ENCODE results near the gene LRCH4. TPM values are rescaled to one million over a fixed set of nuclear protein-coding genes. Genes with fewer than 3 reads are reported as not detected.

The LRCH4 gene
- 100 to 1,000 TPM; 189 to 217 TPM for total RNA-seq

GRCh38 chr7:100585511-100586265, at the start of gene LRCH4:
Gene LRCH4 (minus strand): TSS chr7:100586129. CDS start chr7:100586100, 29 bp downstream.
- ChIA-PET POLR2A (interaction anchor here (0.6 to 1.0 kb wide), 7 partner anchors 13 to 158 kb away, joined by 3 to 9 read pairs (median 5); partner anchors contain the start of gene MOSPD3), CTCF (interaction anchor here (0.7 to 4.0 kb wide), 28 partner anchors 8 to 120 kb away, joined by 3 to 22 read pairs (median 4); partner anchors contain the start of genes GNB2, MOSPD3 and POP7)
- peaks cover 12% of the 10 kb centered on the region for H3K36me3 Mint-ChIP-seq (ENCODE audit: low read depth)
- peaks cover 27% of the 10 kb centered on the region for H3K4me1 Mint-ChIP-seq
- peak; percentile 64 for DNase-seq
- no peaks in the 10 kb centered on the region for H3K9me3 Mint-ChIP-seq
- peak within 1 kb of the TSS; percentile 92 for H3K27ac Mint-ChIP-seq
- H3K4me3 Mint-ChIP-seq, result peak within 1 kb of the TSS; percentile 92
- peaks cover 5% of the 10 kb centered on the region for H3K27me3 Mint-ChIP-seq

- ChIA-PET CTCF (interaction anchor here (0.6 to 3.9 kb wide), 19 partner anchors 11 to 262 kb away, joined by 3 to 26 read pairs (median 4); partner anchors contain the start of genes FBXO24, LRCH4, MOSPD3 and SLC12A9), POLR2A (no interaction called here)
- Mint-ChIP-seq H3K36me3 (ENCODE audit: low read depth) (peaks cover 10% of the 10 kb centered on the region), H3K4me3 (peak overlapping the region; percentile 78), H3K27ac (peak overlapping the region; percentile 88), H3K4me1 (peaks cover 41% of the 10 kb centered on the region), H3K27me3 (peaks cover 2% of the 10 kb centered on the region), H3K9me3 (no peaks in the 10 kb centered on the region)
- DNase-seq, result peak; percentile 61
Measured at GRCh38 chr7:100632951-100633717, 47.2 kb upstream of the LRCH4 start.

GRCh38 chr7:100630066-100630465, 44.1 kb upstream of the LRCH4 start:
- CTCF ChIA-PET, result interaction anchor here (0.8 to 1.5 kb wide), 9 partner anchors 9 to 177 kb away, joined by 3 to 7 read pairs (median 3); partner anchors contain the start of genes FBXO24, LRCH4 and TFR2

GRCh38 chr7:100629117-100629716, 43.3 kb upstream of the LRCH4 start:
- peaks cover 13% of the 10 kb centered on the region for H3K36me3 Mint-ChIP-seq (ENCODE audit: low read depth)
- no peak overlapping the region for H3K4me3 Mint-ChIP-seq
- H3K9me3 Mint-ChIP-seq, result no peaks in the 10 kb centered on the region
- H3K27ac Mint-ChIP-seq, result peak overlapping the region; percentile 80
- CTCF ChIA-PET, result interaction anchor here (0.6 to 1.5 kb wide), 10 partner anchors 10 to 461 kb away, joined by 3 to 7 read pairs (median 4); partner anchors contain the start of genes FBXO24 and LRCH4
- peaks cover 68% of the 10 kb centered on the region for H3K4me1 Mint-ChIP-seq
- DNase-seq, result peak; percentile 18
- POLR2A ChIA-PET, result no interaction called here
- no peaks in the 10 kb centered on the region for H3K27me3 Mint-ChIP-seq

More at GRCh38 chr7:100630066-100630465, 44.1 kb upstream of the LRCH4 start:
- no peaks in the 10 kb centered on the region for H3K27me3 Mint-ChIP-seq
- no peak overlapping the region for H3K4me3 Mint-ChIP-seq
- no peak for DNase-seq
- H3K36me3 Mint-ChIP-seq (ENCODE audit: low read depth), result peaks cover 12% of the 10 kb centered on the region
- peaks cover 63% of the 10 kb centered on the region for H3K4me1 Mint-ChIP-seq
- POLR2A ChIA-PET, result no interaction called here
- H3K9me3 Mint-ChIP-seq, result no peaks in the 10 kb centered on the region
- H3K27ac Mint-ChIP-seq, result peak overlapping the region; percentile 62

GRCh38 chr7:100627238-100627549, 41.3 kb upstream of the LRCH4 start:
- H3K27ac Mint-ChIP-seq, result peak overlapping the region; percentile 86
- H3K27me3 Mint-ChIP-seq, result no peaks in the 10 kb centered on the region
- ChIA-PET POLR2A (no interaction called here), CTCF (interaction anchor here (0.6 to 3.2 kb wide), 6 partner anchors 8 to 68 kb away, joined by 3 to 25 read pairs (median 7); partner anchors contain the start of gene MOSPD3)
- DNase-seq, result no peak
- H3K9me3 Mint-ChIP-seq, result no peaks in the 10 kb centered on the region
- H3K36me3 Mint-ChIP-seq (ENCODE audit: low read depth), result peaks cover 19% of the 10 kb centered on the region
- peak overlapping the region; percentile 76 for H3K4me3 Mint-ChIP-seq
- H3K4me1 Mint-ChIP-seq, result peaks cover 70% of the 10 kb centered on the region

- POLR2A ChIA-PET, result interaction anchor here (0.6 kb wide), 2 partner anchors 14 to 463 kb away, joined by 3 to 4 read pairs; partner anchors contain the start of gene MOSPD3
- H3K9me3 Mint-ChIP-seq, result no peaks in the 10 kb centered on the region
- peaks cover 21% of the 10 kb centered on the region for H3K36me3 Mint-ChIP-seq (ENCODE audit: low read depth)
- peak overlapping the region; percentile 86 for H3K27ac Mint-ChIP-seq
- H3K4me3 Mint-ChIP-seq, result peak overlapping the region; percentile 76
- CTCF ChIA-PET, result interaction anchor here (0.7 to 3.2 kb wide), 9 partner anchors 8 to 79 kb away, joined by 3 to 25 read pairs (median 6); partner anchors contain the start of genes MOSPD3 and POP7
- H3K27me3 Mint-ChIP-seq, result no peaks in the 10 kb centered on the region
- peaks cover 70% of the 10 kb centered on the region for H3K4me1 Mint-ChIP-seq
- peak; percentile 90 for DNase-seq
Measured at GRCh38 chr7:100626530-100627237, 40.8 kb upstream of the LRCH4 start.

GRCh38 chr7:100626055-100626454, 40.1 kb upstream of the LRCH4 start:
- ChIA-PET CTCF (interaction anchor here (0.6 to 3.2 kb wide), 12 partner anchors 9 to 226 kb away, joined by 3 to 25 read pairs (median 4); partner anchors contain the start of genes MOSPD3, POP7 and SLC12A9), POLR2A (interaction anchor here (0.6 kb wide), 2 partner anchors 14 to 464 kb away, joined by 3 to 4 read pairs; partner anchors contain the start of gene MOSPD3)
- Mint-ChIP-seq H3K4me1 (peaks cover 69% of the 10 kb centered on the region), H3K4me3 (peak overlapping the region; percentile 76), H3K27ac (peak overlapping the region; percentile 86), H3K9me3 (no peaks in the 10 kb centered on the region), H3K36me3 (ENCODE audit: low read depth) (peaks cover 24% of the 10 kb centered on the region), H3K27me3 (no peaks in the 10 kb centered on the region)
- DNase-seq, result no peak

- H3K4me3 Mint-ChIP-seq, result peak overlapping the region; percentile 52
Measured at GRCh38 chr7:100623951-100624824, 38.3 kb upstream of the LRCH4 start.

GRCh38 chr7:100621554-100621953, 35.6 kb upstream of the LRCH4 start:
- peaks cover 42% of the 10 kb centered on the region for H3K4me1 Mint-ChIP-seq
- H3K9me3 Mint-ChIP-seq, result no peaks in the 10 kb centered on the region
- peak overlapping the region; percentile 31 for H3K27ac Mint-ChIP-seq
- no peaks in the 10 kb centered on the region for H3K27me3 Mint-ChIP-seq
- no peak overlapping the region for H3K4me3 Mint-ChIP-seq
- H3K36me3 Mint-ChIP-seq (ENCODE audit: low read depth), result peaks cover 20% of the 10 kb centered on the region
- no peak for DNase-seq
- POLR2A ChIA-PET, result no interaction called here
- CTCF ChIA-PET, result interaction anchor here (1.8 kb wide), 1 partner anchor 13 kb away, joined by 5 read pairs; no protein-coding TSS in a partner anchor

More at GRCh38 chr7:100623951-100624824, 38.3 kb upstream of the LRCH4 start:
- Mint-ChIP-seq H3K4me1 (peaks cover 57% of the 10 kb centered on the region), H3K9me3 (no peaks in the 10 kb centered on the region), H3K27me3 (no peaks in the 10 kb centered on the region), H3K36me3 (ENCODE audit: low read depth) (peaks cover 28% of the 10 kb centered on the region), H3K27ac (peak overlapping the region; percentile 90)
- POLR2A ChIA-PET, result no interaction called here
- DNase-seq, result peak; percentile 59
- CTCF ChIA-PET, result interaction anchor here (0.7 to 2.2 kb wide), 5 partner anchors 9 to 184 kb away, joined by 3 to 6 read pairs (median 5); partner anchors contain the start of genes MOSPD3 and PCOLCE

GRCh38 chr7:100620804-100621203, 34.9 kb upstream of the LRCH4 start:
- peaks cover 20% of the 10 kb centered on the region for H3K36me3 Mint-ChIP-seq (ENCODE audit: low read depth)
- no peak for DNase-seq

GRCh38 chr7:100620239-100620638, 34.3 kb upstream of the LRCH4 start:
- POLR2A ChIA-PET, result no interaction called here
- Mint-ChIP-seq H3K27ac (no peak overlapping the region), H3K4me3 (no peak overlapping the region)

More at GRCh38 chr7:100620804-100621203, 34.9 kb upstream of the LRCH4 start:
- ChIA-PET CTCF (interaction anchor here (1.8 kb wide), 1 partner anchor 14 kb away, joined by 5 read pairs; no protein-coding TSS in a partner anchor), POLR2A (no interaction called here)
- Mint-ChIP-seq H3K9me3 (no peaks in the 10 kb centered on the region), H3K27me3 (no peaks in the 10 kb centered on the region), H3K4me3 (no peak overlapping the region), H3K27ac (no peak overlapping the region), H3K4me1 (peaks cover 35% of the 10 kb centered on the region)

More at GRCh38 chr7:100620239-100620638, 34.3 kb upstream of the LRCH4 start:
- peaks cover 31% of the 10 kb centered on the region for H3K4me1 Mint-ChIP-seq
- H3K9me3 Mint-ChIP-seq, result no peaks in the 10 kb centered on the region
- H3K36me3 Mint-ChIP-seq (ENCODE audit: low read depth), result peaks cover 21% of the 10 kb centered on the region
- no peak for DNase-seq
- H3K27me3 Mint-ChIP-seq, result no peaks in the 10 kb centered on the region
- CTCF ChIA-PET, result interaction anchor here (0.6 kb wide), 1 partner anchor 11 kb away, joined by 3 read pairs; no protein-coding TSS in a partner anchor

Data from activated CD4-positive, alpha-beta T cell treated with anti-CD3 and anti-CD28 coated beads, Interleukin-2, amount 10 ng/mL, durations not matched to agents 7 days and 5 days (primary cell).